ENCODE measurements around the gene CAMTA1. TPM values are rescaled to one million over a fixed set of nuclear protein-coding genes. Genes with fewer than 3 reads are reported as not detected.

Gene CAMTA1
- total and polyA plus RNA-seq, 9 of the 15 experiments (the other 6 are each of a cell fraction or from before 2014, with no cell fraction given), result 43.9 to 161 (median 65.9) TPM

DNA sequence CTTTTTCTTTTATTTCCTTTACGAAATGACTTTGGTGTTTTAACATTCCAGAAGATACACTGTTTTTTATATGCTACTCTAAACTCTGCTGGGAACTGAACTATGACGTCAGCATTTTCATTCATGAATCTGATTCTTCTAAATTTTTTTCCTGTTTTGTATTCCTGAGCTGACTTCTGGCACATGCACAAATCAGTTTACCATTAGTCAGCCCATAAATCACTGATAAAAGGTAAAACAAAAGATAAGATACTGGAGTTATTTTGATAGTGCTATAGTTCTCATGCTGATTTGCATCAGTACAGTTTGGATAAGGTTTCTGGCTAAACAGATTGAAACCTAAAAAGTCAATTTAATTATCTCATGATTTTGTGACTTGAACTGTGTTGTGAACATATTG lies 10.4 kb downstream of the CAMTA1 start (continued):
- TF ChIP-seq, protein P1, sequence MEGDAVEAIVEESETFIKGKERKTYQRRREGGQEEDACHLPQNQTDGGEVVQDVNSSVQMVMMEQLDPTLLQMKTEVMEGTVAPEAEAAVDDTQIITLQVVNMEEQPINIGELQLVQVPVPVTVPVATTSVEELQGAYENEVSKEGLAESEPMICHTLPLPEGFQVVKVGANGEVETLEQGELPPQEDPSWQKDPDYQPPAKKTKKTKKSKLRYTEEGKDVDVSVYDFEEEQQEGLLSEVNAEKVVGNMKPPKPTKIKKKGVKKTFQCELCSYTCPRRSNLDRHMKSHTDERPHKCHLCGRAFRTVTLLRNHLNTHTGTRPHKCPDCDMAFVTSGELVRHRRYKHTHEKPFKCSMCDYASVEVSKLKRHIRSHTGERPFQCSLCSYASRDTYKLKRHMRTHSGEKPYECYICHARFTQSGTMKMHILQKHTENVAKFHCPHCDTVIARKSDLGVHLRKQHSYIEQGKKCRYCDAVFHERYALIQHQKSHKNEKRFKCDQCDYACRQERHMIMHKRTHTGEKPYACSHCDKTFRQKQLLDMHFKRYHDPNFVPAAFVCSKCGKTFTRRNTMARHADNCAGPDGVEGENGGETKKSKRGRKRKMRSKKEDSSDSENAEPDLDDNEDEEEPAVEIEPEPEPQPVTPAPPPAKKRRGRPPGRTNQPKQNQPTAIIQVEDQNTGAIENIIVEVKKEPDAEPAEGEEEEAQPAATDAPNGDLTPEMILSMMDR (IDR thresholded peaks at IDR 0.05 in 2 of 3, conservative IDR thresholded peaks at IDR 0.05 in 1 of 3; ENCODE audit: insufficient read depth in 2 of 3, low read depth in 1 of 3, low read length in 3 of 3), result no peak
- TF ChIP-seq TCF7 (IDR thresholded peaks at IDR 0.05; ENCODE audit: borderline replicate concordance) (no peak), TOE1 (IDR thresholded peaks at IDR 0.05; ENCODE audit: borderline replicate concordance) (no peak), TOE1 (CRISPR knock-in tag; IDR thresholded peaks at IDR 0.05; ENCODE audit: borderline replicate concordance, low read depth) (no peak), NEUROD1 (IDR thresholded peaks at IDR 0.05; ENCODE audit: borderline replicate concordance, low read depth, low read length, partially characterized antibody) (no peak), ZNF316 (IDR thresholded peaks at IDR 0.05) (peak; percentile 84), NFE2 (IDR thresholded peaks at IDR 0.05; ENCODE audit: low read depth) (peak; percentile 41), ATF7 (IDR thresholded peaks at IDR 0.05) (peak; percentile 72; the same call in 1 of the 2 replicates), PBX2 (CRISPR knock-in tag; IDR thresholded peaks at IDR 0.05; ENCODE audit: low read depth) (no peak), PBX2 (tag; conservative IDR thresholded peaks at IDR 0.05; ENCODE audit: low read depth) (peak; percentile 62), MAFF (IDR thresholded peaks at IDR 0.05; ENCODE audit: low read length) (peak; percentile 66; the same call in 1 of the 2 replicates), HDGF (IDR thresholded peaks at IDR 0.05) (no peak), KDM1A (IDR thresholded peaks at IDR 0.05) (peak; percentile 33 to 43; a peak in 1 of 4 replicates), STAT5B (CRISPR knock-in tag; IDR thresholded peaks at IDR 0.05) (no peak), HNRNPLL (IDR thresholded peaks at IDR 0.05; ENCODE audit: low read depth, low read length, poor library complexity, severe bottlenecking) (no peak), NFE2L1 (tag; IDR thresholded peaks at IDR 0.05; ENCODE audit: borderline replicate concordance, low read depth) (peak; percentile 38; the same call in 1 of the 2 replicates), SMAD2 (IDR thresholded peaks at IDR 0.05; ENCODE audit: low read depth, low read length) (no peak), MAFK (IDR thresholded peaks at IDR 0.05; ENCODE audit: low read length) (peak; percentile 46; the same call in 1 of the 2 replicates), ZNF695 (CRISPR knock-in tag; IDR thresholded peaks at IDR 0.05) (no peak), TAF9B (IDR thresholded peaks at IDR 0.05; ENCODE audit: partially characterized antibody) (no peak), MEIS2 (IDR thresholded peaks at IDR 0.05; ENCODE audit: partially characterized antibody) (peak; percentile 46), PHB (CRISPR knock-in tag; IDR thresholded peaks at IDR 0.05) (no peak), NR2C1 (IDR thresholded peaks at IDR 0.05) (no peak), NR2C1 (tag; IDR thresholded peaks at IDR 0.05) (no peak)
- TF ChIP-seq, protein P2, sequence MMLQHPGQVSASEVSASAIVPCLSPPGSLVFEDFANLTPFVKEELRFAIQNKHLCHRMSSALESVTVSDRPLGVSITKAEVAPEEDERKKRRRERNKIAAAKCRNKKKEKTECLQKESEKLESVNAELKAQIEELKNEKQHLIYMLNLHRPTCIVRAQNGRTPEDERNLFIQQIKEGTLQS (IDR thresholded peaks at IDR 0.05), result peak; percentile 77
- TF ChIP-seq, protein P2 (CRISPR knock-in tag; conservative IDR thresholded peaks at IDR 0.05), result no peak
